Thyroid gland (tissue), 4 donors: ENCODE measurements around the gene GRM8.

Source experiments
- POLR2A ChIP-seq, 2 donors: fragments of 450-650 bp; IDR thresholded peaks; one replicate each; pipeline ENCODE4 v1.6.1; 2017; ENCODE audit warnings: antibody characterized with exemption in 2 of 2, mild to moderate bottlenecking in 2 of 2, moderate library complexity in 1 of 2
- TF ChIP-seq, protein P1 (sequence below), 6 experiments: fragments of 200-600 bp in 3 of 6; fragments of 450-650 bp in 3 of 6; sonication (generic) in 3 of 6; IDR thresholded peaks; one replicate each; pipeline ENCODE4 v1.5.1; 2016 to 2019; ENCODE audit warnings: antibody characterized with exemption in 6 of 6, mild to moderate bottlenecking in 2 of 6, inconsistent platforms in 1 of 6, moderate library complexity in 1 of 6

DNA sequence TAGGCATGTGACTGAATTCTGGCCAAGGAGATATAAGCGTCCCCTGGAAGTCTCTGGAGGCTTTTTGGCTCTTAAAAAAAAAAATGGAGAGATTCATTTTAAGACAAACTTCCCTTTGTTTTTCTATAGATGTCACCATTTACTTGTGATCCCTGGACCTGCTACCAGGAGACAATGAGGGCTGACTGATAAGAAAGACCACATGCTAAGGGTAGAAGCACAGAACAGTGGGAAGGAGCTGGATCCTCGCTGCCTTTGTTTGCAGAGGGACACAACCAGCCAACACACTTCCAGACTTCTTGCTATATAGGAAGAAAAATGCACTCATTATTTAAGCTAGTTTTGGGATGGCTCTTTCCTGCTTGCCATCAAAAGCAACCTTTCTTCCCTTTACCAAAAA lies 172.2 kb downstream of the GRM8 start:
- TF ChIP-seq, protein P1, sequence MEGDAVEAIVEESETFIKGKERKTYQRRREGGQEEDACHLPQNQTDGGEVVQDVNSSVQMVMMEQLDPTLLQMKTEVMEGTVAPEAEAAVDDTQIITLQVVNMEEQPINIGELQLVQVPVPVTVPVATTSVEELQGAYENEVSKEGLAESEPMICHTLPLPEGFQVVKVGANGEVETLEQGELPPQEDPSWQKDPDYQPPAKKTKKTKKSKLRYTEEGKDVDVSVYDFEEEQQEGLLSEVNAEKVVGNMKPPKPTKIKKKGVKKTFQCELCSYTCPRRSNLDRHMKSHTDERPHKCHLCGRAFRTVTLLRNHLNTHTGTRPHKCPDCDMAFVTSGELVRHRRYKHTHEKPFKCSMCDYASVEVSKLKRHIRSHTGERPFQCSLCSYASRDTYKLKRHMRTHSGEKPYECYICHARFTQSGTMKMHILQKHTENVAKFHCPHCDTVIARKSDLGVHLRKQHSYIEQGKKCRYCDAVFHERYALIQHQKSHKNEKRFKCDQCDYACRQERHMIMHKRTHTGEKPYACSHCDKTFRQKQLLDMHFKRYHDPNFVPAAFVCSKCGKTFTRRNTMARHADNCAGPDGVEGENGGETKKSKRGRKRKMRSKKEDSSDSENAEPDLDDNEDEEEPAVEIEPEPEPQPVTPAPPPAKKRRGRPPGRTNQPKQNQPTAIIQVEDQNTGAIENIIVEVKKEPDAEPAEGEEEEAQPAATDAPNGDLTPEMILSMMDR (IDR thresholded peaks at IDR 0.05) = no peak
- no peak for TF ChIP-seq POLR2A (IDR thresholded peaks at IDR 0.05)
